Tibial artery (tissue), 4 donors: ENCODE measurements around the gene NOC4L.

Experiments used
- DNase-seq, 2 donors: peaks; one replicate each; pipeline ENCODE4 v3.0.0-alpha.2; 2019
- H3K27ac ChIP-seq, 2 donors: fragments of 200-600 bp; sonication (generic) in 1 of 2; 1 replicate in 1 of 2; 2 replicates in 1 of 2; pipeline ENCODE4 v1.5.1; 2018 to 2019; ENCODE audit warnings: mild to moderate bottlenecking in 1 of 2
- H3K27me3 ChIP-seq, 2 donors: fragments of 200-600 bp; sonication (generic) in 1 of 2; one replicate each; pipeline versions ENCODE4 v1.5.1 to v1.6.0; 2016 to 2019
- H3K36me3 ChIP-seq, 3 donors: fragments of 200-600 bp; sonication (generic) in 2 of 3; one replicate each; pipeline ENCODE4 v1.5.1; 2016 to 2019; ENCODE audit warnings: mild to moderate bottlenecking in 2 of 3
- H3K4me1 ChIP-seq, 4 donors: fragments of 200-600 bp; sonication (generic) in 2 of 4; 1 replicate in 3 of 4; 2 replicates in 1 of 4; pipeline ENCODE4 v1.5.1; 2016 to 2019
- H3K4me3 ChIP-seq, 2 donors: fragments of 200-600 bp; sonication (generic) in 1 of 2; 1 replicate in 1 of 2; 2 replicates in 1 of 2; pipeline ENCODE4 v1.5.1; 2018 to 2019; ENCODE audit warnings: mild to moderate bottlenecking in 2 of 2
- H3K9me3 ChIP-seq, 3 donors: fragments of 200-600 bp; sonication (generic) in 1 of 3; one replicate each; pipeline ENCODE4 v1.5.1; 2016 to 2019
- intact Hi-C: fragments of 100-400 bp; cut with DNase I; formaldehyde crosslinking; loops from one replicate; pipeline ENCODE4 v1.15.0; 2023; ENCODE audit warnings: low total_unique reads
- TF ChIP-seq, protein P1 (sequence below), 2 experiments: fragments of 200-600 bp in 1 of 2; fragments of 450-650 bp in 1 of 2; IDR thresholded peaks; one replicate each; pipeline ENCODE4 v1.5.1; 2017 to 2019; ENCODE audit warnings: antibody characterized with exemption in 2 of 2, mild to moderate bottlenecking in 1 of 2, moderate library complexity in 1 of 2

NOC4L gene

DNA sequence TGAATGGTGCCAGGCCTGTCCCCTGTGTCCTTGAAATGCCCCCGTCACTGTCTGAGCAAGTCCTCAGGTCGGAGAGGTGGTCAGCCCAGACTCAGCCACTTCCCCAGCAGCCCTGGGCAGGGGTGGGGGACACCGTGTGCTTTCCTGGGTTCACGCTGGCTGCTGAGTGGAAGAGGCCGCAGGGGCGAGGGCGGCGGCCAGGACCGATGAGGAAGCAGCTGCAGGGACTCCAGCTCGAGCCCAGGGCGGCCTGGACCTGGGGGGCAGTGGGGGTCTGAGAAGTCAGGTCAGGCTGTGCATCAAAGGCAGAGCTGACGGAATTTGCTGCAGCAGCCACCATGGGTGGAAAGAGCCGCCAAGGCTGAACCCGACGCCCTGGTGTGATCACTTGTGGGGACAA is 28.4 kb downstream of the NOC4L start:
- H3K4me3 ChIP-seq, result no peak overlapping the region
- H3K4me1 ChIP-seq, result no peaks in the 10 kb centered on the region
- TF ChIP-seq, protein P1, sequence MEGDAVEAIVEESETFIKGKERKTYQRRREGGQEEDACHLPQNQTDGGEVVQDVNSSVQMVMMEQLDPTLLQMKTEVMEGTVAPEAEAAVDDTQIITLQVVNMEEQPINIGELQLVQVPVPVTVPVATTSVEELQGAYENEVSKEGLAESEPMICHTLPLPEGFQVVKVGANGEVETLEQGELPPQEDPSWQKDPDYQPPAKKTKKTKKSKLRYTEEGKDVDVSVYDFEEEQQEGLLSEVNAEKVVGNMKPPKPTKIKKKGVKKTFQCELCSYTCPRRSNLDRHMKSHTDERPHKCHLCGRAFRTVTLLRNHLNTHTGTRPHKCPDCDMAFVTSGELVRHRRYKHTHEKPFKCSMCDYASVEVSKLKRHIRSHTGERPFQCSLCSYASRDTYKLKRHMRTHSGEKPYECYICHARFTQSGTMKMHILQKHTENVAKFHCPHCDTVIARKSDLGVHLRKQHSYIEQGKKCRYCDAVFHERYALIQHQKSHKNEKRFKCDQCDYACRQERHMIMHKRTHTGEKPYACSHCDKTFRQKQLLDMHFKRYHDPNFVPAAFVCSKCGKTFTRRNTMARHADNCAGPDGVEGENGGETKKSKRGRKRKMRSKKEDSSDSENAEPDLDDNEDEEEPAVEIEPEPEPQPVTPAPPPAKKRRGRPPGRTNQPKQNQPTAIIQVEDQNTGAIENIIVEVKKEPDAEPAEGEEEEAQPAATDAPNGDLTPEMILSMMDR (IDR thresholded peaks at IDR 0.05), result no peak
- no peak for DNase-seq
- peaks cover 0 to 90% of the 10 kb centered on the region in 2 donors for H3K27me3 ChIP-seq
- no peaks in the 10 kb centered on the region for H3K9me3 ChIP-seq
- no peak overlapping the region for H3K27ac ChIP-seq
- intact Hi-C loops, result no loop called here
- no peaks in the 10 kb centered on the region for H3K36me3 ChIP-seq

DNA sequence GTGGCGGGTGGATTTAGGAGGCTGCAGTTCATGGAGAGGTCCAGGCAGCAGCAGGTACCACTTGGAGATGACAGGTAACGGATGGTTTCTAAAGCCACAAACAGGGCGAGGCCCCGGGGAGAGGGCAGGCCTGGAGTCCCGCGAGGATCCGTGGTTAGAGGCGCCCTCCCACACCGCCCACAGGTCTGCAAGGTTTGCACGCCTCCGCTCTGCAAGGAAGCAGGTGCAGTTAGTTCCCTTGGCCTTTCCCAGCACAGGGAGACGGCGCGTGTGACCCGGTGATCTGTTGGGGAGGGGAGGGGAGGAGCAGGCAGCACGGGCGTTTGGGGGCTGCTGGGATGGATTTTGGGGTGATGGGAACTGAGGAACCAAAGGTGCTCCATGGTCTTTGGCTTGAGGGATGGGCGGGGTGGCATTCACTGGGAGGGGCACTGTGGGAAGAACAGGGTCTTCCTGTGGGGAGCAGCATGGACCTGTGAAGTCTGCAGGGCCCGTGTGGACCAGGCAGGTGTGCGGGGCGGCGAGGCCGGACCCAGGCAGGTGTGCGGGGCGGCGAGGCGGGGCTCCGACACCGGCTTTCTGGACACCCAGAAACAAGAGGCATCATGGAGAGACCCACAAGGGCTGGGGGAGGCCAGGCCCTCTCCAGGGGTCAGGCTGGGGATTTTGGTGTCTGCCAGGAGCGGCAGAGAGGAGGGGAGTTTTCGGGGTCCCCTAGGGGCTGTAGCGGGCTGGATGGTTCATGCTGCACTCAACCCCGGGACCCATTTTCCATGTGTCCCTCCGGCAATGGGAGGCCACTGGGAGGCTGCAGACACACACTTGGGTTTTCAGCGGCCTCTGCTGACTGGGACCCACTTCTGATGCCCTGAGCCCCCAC is 29.1 kb downstream of the NOC4L start:
- intact Hi-C loops, result no loop called here
- Histone ChIP-seq H3K4me1 (no peaks in the 10 kb centered on the region), H3K9me3 (no peaks in the 10 kb centered on the region), H3K27ac (no peak overlapping the region), H3K27me3 (peaks cover 0 to 91% of the 10 kb centered on the region in 2 donors), H3K4me3 (no peak overlapping the region), H3K36me3 (no peaks in the 10 kb centered on the region)
- DNase-seq, result no peak
- TF ChIP-seq, protein P1 (IDR thresholded peaks at IDR 0.05), result no peak

DNA sequence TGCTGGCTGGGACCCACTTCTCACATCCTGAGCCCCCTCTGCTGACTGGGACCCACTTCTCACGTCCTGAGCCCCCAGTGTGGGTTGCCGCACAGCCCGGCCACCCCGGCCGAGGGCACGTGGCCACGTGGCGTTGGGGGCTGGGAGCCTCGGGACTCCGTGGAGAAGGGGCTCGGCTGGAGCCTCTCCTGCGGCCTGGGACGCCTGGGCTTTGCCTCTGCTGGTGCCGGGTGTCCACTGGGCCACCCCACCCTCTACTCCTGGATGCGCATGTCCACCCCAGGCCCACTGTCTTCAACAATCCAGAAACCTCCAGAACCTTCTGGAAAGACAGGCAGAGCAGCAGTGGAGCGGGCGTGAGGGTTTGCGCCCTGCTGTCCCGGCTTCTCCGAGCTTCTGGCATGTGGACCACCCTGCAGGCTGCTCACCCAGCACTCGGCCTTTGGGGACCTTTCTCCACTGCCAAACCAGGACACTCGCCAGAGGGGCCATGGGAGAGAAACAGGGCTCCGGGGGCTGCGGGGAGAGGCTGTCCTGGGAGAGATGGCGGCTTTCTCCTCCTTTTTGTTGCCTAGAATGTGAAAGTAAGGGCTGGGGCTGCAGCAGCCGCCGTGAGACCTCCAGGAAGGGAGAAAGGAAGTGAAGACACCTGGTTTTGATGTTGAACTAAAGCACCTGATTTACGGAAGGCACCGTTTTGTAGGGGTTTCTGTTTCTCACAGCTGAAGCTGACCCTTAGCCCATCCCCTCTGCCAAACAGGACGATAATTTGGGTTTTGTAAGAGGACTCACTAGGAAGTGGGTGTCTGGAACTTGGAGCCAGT is 30.0 kb downstream of the NOC4L start:
- TF ChIP-seq, protein P1 (IDR thresholded peaks at IDR 0.05), result no peak
- Histone ChIP-seq H3K36me3 (no peaks in the 10 kb centered on the region), H3K27ac (no peak overlapping the region), H3K9me3 (no peaks in the 10 kb centered on the region), H3K4me3 (no peak overlapping the region), H3K4me1 (no peaks in the 10 kb centered on the region), H3K27me3 (peaks cover 0 to 91% of the 10 kb centered on the region in 2 donors)
- DNase-seq, result no peak
- intact Hi-C loops, result no loop called here

GRCh38 chr12:132174839-132175490 is 30.7 kb downstream of the NOC4L start:
- Histone ChIP-seq H3K27ac (no peak overlapping the region), H3K36me3 (no peaks in the 10 kb centered on the region), H3K4me1 (no peaks in the 10 kb centered on the region), H3K9me3 (no peaks in the 10 kb centered on the region), H3K4me3 (no peak overlapping the region), H3K27me3 (peaks cover 0 to 93% of the 10 kb centered on the region in 2 donors)
- intact Hi-C loops, result no loop called here
- no peak for DNase-seq
- TF ChIP-seq, protein P1 (IDR thresholded peaks at IDR 0.05), result no peak

GRCh38 chr12:132175496-132176384 is 31.5 kb downstream of the NOC4L start:
- Histone ChIP-seq H3K4me1 (no peaks in the 10 kb centered on the region), H3K9me3 (no peaks in the 10 kb centered on the region), H3K4me3 (no peak overlapping the region), H3K27me3 (peaks cover 0 to 90% of the 10 kb centered on the region in 2 donors), H3K36me3 (no peaks in the 10 kb centered on the region), H3K27ac (no peak overlapping the region)
- no peak for DNase-seq
- intact Hi-C loops, result no loop called here
- TF ChIP-seq, protein P1 (IDR thresholded peaks at IDR 0.05), result no peak
